ENCODE results near the gene WASHC1.
"Not testable (repeated sequence)": the region's sequence is repeated elsewhere in the genome, so short reads cannot be mapped to it uniquely, and the experiment has no call there.

WASHC1 gene

DNA sequence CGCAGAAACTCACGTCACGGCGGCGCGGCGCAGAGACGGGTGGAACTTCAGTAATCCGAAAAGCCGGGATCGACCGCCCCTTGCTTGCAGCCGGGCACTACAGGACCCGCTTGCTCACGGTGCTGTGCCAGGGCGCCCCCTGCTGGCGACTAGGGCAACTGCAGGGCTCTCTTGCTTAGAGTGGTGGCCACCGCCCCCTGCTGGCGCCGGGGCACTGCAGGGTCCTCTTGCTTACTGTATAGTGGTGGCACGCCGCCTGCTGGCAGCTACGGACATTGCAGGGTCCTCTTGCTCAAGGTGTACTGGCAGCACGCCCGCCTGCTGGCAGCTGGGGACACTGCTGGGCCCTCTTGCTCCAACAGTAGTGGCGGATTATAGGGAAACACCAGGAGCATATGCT is 18.1 kb downstream of the WASHC1 start:
- H3K4me3 ChIP-seq (ENCODE audit: extremely low read depth, insufficient read depth, low read length, poor library complexity, severe bottlenecking); H3K27ac ChIP-seq (ENCODE audit: low read depth, low read length, severe bottlenecking); H3K36me3 ChIP-seq (ENCODE audit: control insufficient read depth, insufficient read depth, low read length); H3K9me3 ChIP-seq (ENCODE audit: control insufficient read depth, low read length); H3K4me1 ChIP-seq (ENCODE audit: control insufficient read depth, insufficient read depth, low read length, poor library complexity, severe bottlenecking): not testable (repeated sequence)
- 49 to 55% methylated on average over 5 to 6 of the region's 26 CpGs for WGBS, 2 experiments (ENCODE audit: insufficient coverage in 2 of 2)

- H3K27ac ChIP-seq (ENCODE audit: low read depth, low read length, severe bottlenecking); H3K4me3 ChIP-seq (ENCODE audit: extremely low read depth, insufficient read depth, low read length, poor library complexity, severe bottlenecking); H3K4me1 ChIP-seq (ENCODE audit: control insufficient read depth, insufficient read depth, low read length, poor library complexity, severe bottlenecking); H3K9me3 ChIP-seq (ENCODE audit: control insufficient read depth, low read length); H3K36me3 ChIP-seq (ENCODE audit: control insufficient read depth, insufficient read depth, low read length): not testable (repeated sequence)
- WGBS, 2 experiments (ENCODE audit: insufficient coverage in 2 of 2), result 91 to 98% methylated on average over 11 to 24 of the region's 41 CpGs
Measured at GRCh38 chr9:10653-11053, 18.6 kb downstream of the WASHC1 start.

- WGBS, 2 experiments (ENCODE audit: insufficient coverage in 2 of 2), result no CpG with 5 or more reads among the region's 13 CpGs
- not testable (repeated sequence) for H3K4me1 ChIP-seq (ENCODE audit: control insufficient read depth, insufficient read depth, low read length, poor library complexity, severe bottlenecking); H3K27ac ChIP-seq (ENCODE audit: low read depth, low read length, severe bottlenecking); H3K4me3 ChIP-seq (ENCODE audit: extremely low read depth, insufficient read depth, low read length, poor library complexity, severe bottlenecking); H3K36me3 ChIP-seq (ENCODE audit: control insufficient read depth, insufficient read depth, low read length); H3K9me3 ChIP-seq (ENCODE audit: control insufficient read depth, low read length)
Measured at GRCh38 chr9:10207-10606, 19.0 kb downstream of the WASHC1 start.

Measured in mesodermal cell (in vitro differentiated cells).